ENCODE data around the gene PWWP2B. TPM values are rescaled to one million over a fixed set of nuclear protein-coding genes. Genes with fewer than 3 reads are reported as not detected.
A peak's percentile ranks its signal among the peaks of the same experiment; 100 is the strongest.

The PWWP2B gene
- total and polyA plus RNA-seq, 2 of the 4 experiments (the other 2 are of a cell fraction) = 1.7 to 2.2 TPM

GRCh38 chr10:132372516-132373095 lies 24.4 kb upstream of the PWWP2B start:
- Histone ChIP-seq H3K23ac (ENCODE audit: low read depth, low read length) (no peak overlapping the region), H3K4me2 (ENCODE audit: low read depth, low read length) (no peak overlapping the region), H3K4me3 (ENCODE audit: insufficient read depth, low read depth, low read length) (no peak overlapping the region), H3K14ac (replicated peaks; ENCODE audit: low read depth, low read length) (no peak overlapping the region), H4K5ac (ENCODE audit: low read depth, low read length) (no peak overlapping the region), H2AK5ac (ENCODE audit: low read depth, low read length) (no peak overlapping the region), H2AK9ac (replicated peaks; ENCODE audit: low read depth, low read length, poor library complexity) (peak overlapping the region; percentile 7), H2AFZ (replicated peaks; ENCODE audit: low read length, poor library complexity) (no peak overlapping the region), H2BK20ac (ENCODE audit: low read depth, low read length) (no peak overlapping the region), H2BK15ac (ENCODE audit: low read depth, low read length) (no peak overlapping the region), H2BK5ac (ENCODE audit: low read depth, low read length, poor library complexity, severe bottlenecking) (no peak overlapping the region), H4K91ac (ENCODE audit: insufficient read depth, low read depth, low read length) (no peak overlapping the region), H3K27ac (ENCODE audit: insufficient read depth, low read length) (no peak overlapping the region), H3K4me1 (ENCODE audit: control insufficient read depth, insufficient read depth, low read length) (no peaks in the 10 kb centered on the region), H3K9me3 (ENCODE audit: control insufficient read depth, insufficient read depth, low read length) (no peaks in the 10 kb centered on the region), H3K9me1 (ENCODE audit: insufficient read depth, low read length) (0 out of 2 replicates have a peak, but pooled peaks cover 2% of the 10 kb centered on the region), H3K9ac (ENCODE audit: low read depth, low read length) (no peak overlapping the region), H2BK120ac (ENCODE audit: low read depth, low read length) (no peak overlapping the region), H3K18ac (ENCODE audit: low read depth, low read length) (no peak overlapping the region), H3K4ac (ENCODE audit: low read depth, low read length) (no peak overlapping the region), H3K79me1 (ENCODE audit: low read depth in 1 of 2, low read length in 2 of 2) (no peaks in the 10 kb centered on the region), H4K20me1 (ENCODE audit: insufficient read depth, low read length) (no peaks in the 10 kb centered on the region), H3K27me3 (ENCODE audit: control insufficient read depth, insufficient read depth, low read length) (no peaks in the 10 kb centered on the region), H4K8ac (ENCODE audit: low read depth in 2 of 2, low read length in 2 of 2) (no peak overlapping the region), H3K56ac (ENCODE audit: extremely low read depth, insufficient read depth, low read length) (no peak overlapping the region), H3K36me3 (ENCODE audit: control insufficient read depth, insufficient read depth, low read length) (no peaks in the 10 kb centered on the region)
- WGBS, 2 experiments (ENCODE audit: extremely low coverage in 2 of 2, insufficient read length in 1 of 2) = 83% methylated on average over 7 of the region's 16 CpGs; no CpG with 5 or more reads in 1 of the 2 experiments
- no TSS peak for BruUV-seq (replicated peaks)
- in situ Hi-C loops (cut with MboI; ENCODE audit: low sequenced_read_pairs) (no loop called here), intact Hi-C loops (cut with micrococcal nuclease) (no loop called here), dilution Hi-C loops (cut with HindIII; ENCODE audit: low sequenced_read_pairs, unreplicated experiment) (no loop called here)
- ATAC-seq (ENCODE audit: low read depth) (no peak), DNase-seq (no peak)
- TF ChIP-seq MAFK (IDR thresholded peaks at IDR 0.05; ENCODE audit: low read depth, low read length) = no peak
- no peak for TF ChIP-seq RAD21 (IDR thresholded peaks at IDR 0.05; ENCODE audit: low read length)
- TF ChIP-seq FOS (IDR thresholded peaks at IDR 0.05; ENCODE audit: low read depth, low read length) = no peak
- TF ChIP-seq MXI1 (IDR thresholded peaks at IDR 0.05; ENCODE audit: borderline replicate concordance, low read depth, low read length) = no peak
- TF ChIP-seq MAZ (IDR thresholded peaks at IDR 0.05; ENCODE audit: borderline replicate concordance, low read depth, low read length) = no peak
- TF ChIP-seq SMC3 (IDR thresholded peaks at IDR 0.05; ENCODE audit: low read depth, low read length) = no peak
- ChIA-PET CTCF (no interaction called here), POLR2A (ENCODE audit: unreplicated experiment) (no interaction called here)

Measured in IMR-90 (cell line).